HuH-7 (cell line): ENCODE data around the gene CHAMP1.
"Not testable (repeated sequence)": the region's sequence is repeated elsewhere in the genome, so short reads cannot be mapped to it uniquely, and the experiment has no call there.

ENCODE experiments used
- DNase-seq: peaks from one replicate; pipeline ENCODE4 v3.0.0; 2011; ENCODE audit warnings: low spot score

CHAMP1 gene

GRCh38 chr13:114299604-114300305 is 14.5 kb upstream of the CHAMP1 start:
- DNase-seq, result no peak

- DNase-seq, result no peak
Observed at GRCh38 chr13:114303700-114304327, 10.5 kb upstream of the CHAMP1 start.

GRCh38 chr13:114304346-114305034 is 9.8 kb upstream of the CHAMP1 start:
- DNase-seq, result no peak

DNA sequence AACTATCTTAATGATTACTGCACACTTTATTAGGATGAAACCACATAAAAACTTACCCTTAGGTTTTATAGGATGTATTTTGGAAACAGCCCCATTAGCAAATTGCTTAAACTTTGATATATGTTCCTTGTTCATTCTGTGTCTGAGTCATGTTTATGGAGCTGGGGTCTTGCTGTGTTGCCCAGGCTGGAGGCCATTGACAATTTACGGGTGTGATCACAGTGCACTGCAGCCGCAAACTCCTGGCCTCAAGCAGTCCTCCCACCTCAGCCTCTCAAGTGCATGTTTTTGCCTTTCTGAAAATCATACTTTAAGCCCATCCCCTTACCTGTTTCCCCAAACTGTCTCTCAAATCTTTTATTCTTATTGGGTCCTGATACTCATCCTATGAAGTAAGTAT is 5.2 kb upstream of the CHAMP1 start:
- no peak for DNase-seq

- no peak for DNase-seq
Observed at GRCh38 chr13:114309806-114310410, 4.4 kb upstream of the CHAMP1 start.

- DNase-seq, result no peak
Observed at GRCh38 chr13:114310956-114311355, 3.3 kb upstream of the CHAMP1 start.

DNA sequence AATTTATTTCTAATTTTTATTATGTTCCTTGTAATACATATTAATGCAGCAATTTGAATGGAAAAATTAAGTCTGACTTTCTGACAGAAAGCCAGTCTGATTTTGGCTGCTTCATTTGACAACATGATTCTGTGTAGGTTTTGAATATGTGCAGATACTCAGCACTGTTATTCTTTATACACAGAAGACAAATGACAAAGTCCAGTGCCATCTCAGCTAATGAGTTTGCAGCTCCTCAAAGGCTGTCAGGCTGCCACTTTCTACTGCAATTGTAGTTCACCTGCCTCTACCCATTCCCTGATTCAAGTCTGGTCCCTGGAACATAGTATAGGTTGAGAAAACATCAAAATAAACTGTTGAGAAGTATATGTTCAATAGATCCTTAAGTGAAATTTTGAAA is 2.9 kb upstream of the CHAMP1 start:
- DNase-seq, result no peak

GRCh38 chr13:114311908-114312307 is 2.4 kb upstream of the CHAMP1 start:
- DNase-seq, result no peak

DNA sequence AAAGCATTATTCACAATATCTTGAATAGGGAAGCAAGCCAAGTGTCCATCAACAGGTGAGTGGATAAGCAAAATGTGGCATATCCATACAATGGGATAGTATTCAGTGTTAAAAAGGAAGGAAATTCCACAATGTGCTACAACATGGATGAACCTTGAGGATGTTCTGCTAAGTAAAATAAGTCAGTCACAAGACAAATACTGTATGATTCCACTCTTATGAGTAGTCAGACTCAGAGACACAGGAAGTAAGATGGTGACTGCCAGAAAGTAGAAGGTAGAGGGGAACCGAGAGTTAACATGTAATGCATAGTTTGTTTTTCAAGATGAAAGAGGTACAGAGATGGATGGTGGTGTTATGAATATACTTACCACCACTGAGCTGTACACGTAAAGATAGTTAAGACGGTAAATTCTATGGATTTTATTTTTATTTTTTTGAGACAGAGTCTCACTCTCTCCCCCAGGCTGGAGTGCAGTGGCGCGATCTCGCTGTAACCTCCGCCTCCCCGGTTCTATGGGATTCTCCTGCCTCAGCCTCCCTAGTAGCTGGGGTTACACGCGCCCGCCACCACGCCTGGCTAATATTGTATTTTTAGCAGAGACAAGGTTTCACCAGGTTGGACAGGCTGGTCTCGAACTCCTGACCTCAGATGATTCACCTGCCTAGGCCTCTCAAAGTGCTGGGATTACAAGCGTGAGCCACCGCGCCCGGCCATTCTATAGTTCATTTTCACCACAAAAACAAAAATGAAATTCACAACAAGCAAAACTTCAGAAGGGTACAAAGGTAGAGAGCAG is 1.0 kb upstream of the CHAMP1 start:
- DNase-seq, result no peak

DNA sequence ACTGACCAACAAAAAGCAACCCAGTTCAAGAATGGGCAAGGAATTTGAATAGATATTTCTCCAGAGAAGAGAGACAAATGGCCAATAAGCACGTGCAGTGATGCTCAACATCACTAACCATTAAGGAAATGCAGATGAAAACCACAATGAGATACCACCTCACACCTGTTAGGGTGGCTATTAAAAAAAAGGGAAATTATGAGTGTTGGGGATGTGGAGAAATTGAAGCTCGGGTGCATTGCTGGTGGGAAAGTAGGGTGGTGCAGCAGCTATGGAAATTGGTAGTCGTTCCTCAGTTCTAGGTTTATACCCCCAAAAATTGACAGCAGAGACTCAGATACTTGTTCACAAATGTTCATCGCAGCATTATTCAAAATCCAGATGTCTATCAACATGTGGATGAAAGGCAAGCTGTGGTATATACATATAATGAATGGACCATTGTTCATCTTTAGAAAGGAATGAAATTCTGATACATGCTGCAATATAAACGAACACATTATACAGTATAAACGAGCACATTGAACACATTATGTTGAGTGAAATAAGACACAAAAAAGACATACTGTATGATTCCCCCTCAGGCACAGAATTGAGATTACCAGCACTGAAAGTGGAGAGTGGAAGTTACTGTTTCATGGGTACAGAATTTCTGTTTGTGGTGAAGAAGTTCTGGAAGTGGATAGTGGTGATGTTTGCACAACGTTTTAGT is 927 bp downstream of the CHAMP1 start:
- DNase-seq, result no peak

DNA sequence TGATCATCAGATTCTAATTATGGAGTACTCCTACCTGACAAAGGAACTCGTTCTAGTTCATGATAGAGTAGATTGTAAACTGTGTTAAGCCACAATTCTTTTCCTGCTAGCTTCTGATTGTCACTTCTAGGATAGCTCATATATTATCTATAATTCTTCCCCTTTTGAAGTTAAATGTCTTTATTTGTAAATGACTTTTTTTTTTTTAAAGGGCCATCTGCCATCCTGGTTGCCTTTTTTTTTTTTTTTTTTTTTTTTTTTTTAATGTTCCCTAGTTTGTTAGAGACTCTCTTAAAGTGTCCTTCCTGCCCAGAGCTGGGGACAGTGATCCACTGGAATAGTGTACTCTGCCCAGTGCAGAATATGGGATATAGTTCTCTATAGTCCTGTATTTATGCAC is 4.3 kb downstream of the CHAMP1 start:
- no peak for DNase-seq

GRCh38 chr13:114319441-114319913 is 5.2 kb downstream of the CHAMP1 start:
- DNase-seq, result no peak

DNA sequence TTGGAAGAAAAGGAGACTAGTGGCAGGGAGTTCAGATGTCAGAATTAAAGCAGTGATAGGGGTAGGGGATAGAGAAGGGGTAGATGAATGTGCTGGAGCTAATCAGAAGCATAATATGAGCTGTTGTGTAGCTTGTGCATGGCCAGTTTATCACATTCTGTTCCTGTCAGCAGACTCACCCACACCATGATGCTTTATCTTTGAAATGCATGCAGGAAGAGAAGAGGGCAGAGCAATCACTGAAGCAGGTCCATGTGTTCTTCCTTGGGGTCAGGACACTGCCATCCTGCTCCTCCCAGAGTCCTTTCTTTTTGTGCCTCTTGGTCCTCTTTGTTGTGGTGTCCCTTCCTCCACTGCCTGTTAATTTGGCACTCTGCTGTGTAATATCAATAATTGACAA is 5.8 kb downstream of the CHAMP1 start:
- DNase-seq, result no peak

- no peak for DNase-seq
Observed at GRCh38 chr13:114321256-114321655, 7.0 kb downstream of the CHAMP1 start.

GRCh38 chr13:114323349-114323748 is 9.0 kb downstream of the CHAMP1 start:
- DNase-seq, result no peak

DNA sequence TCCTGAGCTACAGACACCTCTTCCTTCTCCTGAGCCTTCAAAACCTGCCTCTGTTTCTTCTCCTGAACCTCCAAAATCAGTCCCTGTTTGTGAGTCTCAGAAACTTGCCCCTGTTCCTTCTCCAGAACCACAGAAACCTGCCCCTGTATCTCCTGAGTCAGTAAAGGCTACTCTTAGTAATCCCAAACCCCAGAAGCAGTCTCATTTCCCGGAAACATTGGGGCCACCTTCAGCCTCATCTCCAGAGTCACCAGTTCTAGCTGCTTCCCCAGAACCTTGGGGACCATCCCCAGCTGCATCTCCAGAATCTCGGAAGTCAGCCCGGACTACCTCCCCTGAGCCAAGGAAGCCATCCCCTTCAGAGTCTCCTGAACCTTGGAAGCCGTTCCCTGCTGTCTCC is 10.0 kb downstream of the CHAMP1 start:
- no peak for DNase-seq

GRCh38 chr13:114325729-114326128 is 11.4 kb downstream of the CHAMP1 start:
- DNase-seq, result no peak

DNA sequence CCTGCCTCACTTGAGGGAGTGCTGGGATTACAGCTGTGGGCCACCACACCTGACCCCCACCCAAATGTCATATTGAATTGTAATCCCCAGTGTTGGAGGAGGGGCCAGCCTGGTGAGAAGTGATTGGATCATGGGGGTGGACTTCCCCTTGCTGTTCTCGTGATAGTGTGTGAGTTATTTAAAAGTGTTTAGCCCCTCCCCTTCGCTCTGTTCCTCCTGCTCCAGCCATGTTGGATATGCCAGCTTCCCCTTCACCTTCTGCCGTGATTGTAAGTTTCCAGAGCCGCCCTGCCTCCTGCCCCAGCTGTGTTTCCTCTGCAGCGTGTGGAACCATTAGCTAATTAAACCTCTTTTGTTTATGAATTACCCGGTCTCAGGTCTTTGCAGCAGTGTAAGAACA is 13.7 kb downstream of the CHAMP1 start:
- no peak for DNase-seq

DNA sequence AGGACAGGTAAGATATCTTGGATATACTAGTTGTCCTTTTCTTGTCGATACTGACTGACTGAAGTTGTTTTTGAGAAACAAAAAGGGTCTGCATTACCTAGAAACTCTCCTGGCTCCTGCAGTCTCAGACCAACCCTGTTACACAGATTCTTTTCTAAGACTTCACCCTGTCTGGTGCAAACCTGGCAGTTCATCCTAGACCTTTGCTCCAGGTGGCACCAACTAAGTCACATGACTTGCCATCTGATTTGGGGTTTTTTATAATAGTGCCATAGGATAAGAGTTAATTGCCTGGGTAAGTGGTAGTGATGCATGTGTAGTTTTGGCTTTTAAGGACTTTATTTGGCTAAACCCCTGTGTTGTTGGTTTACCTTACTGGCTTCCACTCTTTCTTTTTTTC is 14.3 kb downstream of the CHAMP1 start:
- DNase-seq, result no peak

- no peak for DNase-seq
Observed at GRCh38 chr13:114330086-114330485, 15.8 kb downstream of the CHAMP1 start.

- not testable (repeated sequence) for DNase-seq
Observed at GRCh38 chr13:114333881-114334280, 19.6 kb downstream of the CHAMP1 start.
